GM12872 (cell line): Measurements from ENCODE around the gene DGUOK.

Source experiments
- TF ChIP-seq, protein P1 (sequence below): IDR thresholded peaks from 3 replicates; pipeline ENCODE4 v1.5.1; 2011; ENCODE audit warnings: low read depth, mild to moderate bottlenecking, low read length, moderate library complexity; ENCODE audit not compliant: insufficient read depth

DGUOK gene

GRCh38 chr2:73981081-73982001, 54.7 kb downstream of the DGUOK start:
- TF ChIP-seq, protein P1, sequence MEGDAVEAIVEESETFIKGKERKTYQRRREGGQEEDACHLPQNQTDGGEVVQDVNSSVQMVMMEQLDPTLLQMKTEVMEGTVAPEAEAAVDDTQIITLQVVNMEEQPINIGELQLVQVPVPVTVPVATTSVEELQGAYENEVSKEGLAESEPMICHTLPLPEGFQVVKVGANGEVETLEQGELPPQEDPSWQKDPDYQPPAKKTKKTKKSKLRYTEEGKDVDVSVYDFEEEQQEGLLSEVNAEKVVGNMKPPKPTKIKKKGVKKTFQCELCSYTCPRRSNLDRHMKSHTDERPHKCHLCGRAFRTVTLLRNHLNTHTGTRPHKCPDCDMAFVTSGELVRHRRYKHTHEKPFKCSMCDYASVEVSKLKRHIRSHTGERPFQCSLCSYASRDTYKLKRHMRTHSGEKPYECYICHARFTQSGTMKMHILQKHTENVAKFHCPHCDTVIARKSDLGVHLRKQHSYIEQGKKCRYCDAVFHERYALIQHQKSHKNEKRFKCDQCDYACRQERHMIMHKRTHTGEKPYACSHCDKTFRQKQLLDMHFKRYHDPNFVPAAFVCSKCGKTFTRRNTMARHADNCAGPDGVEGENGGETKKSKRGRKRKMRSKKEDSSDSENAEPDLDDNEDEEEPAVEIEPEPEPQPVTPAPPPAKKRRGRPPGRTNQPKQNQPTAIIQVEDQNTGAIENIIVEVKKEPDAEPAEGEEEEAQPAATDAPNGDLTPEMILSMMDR, result 0 out of 3 replicates have a peak, but pooled peaks have one; percentile 14

DNA sequence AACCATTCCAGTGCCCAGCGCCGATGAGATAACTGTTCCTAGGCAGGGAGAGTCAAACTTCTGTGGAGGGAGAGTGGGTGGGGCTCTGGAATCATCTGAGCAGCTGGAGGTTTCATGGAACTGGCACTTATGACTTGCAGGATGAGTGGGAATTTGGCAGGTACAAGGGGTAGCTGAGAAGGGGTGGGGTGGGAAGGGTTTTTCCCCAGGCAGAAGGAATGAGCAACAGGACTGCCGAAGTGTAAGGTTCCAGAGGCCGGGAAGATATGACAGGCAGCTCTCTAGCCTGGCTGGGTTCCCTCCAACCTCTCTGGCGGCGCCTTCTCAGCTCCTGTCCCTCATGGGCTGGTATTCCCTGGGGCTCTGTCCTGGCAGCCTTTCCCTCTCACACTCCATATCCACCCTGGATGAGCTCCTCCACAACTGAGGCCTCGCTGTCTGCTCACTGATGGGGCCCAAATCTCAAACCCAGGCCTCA, 55.5 kb downstream of the DGUOK start:
- TF ChIP-seq, protein P1, result no peak

DNA sequence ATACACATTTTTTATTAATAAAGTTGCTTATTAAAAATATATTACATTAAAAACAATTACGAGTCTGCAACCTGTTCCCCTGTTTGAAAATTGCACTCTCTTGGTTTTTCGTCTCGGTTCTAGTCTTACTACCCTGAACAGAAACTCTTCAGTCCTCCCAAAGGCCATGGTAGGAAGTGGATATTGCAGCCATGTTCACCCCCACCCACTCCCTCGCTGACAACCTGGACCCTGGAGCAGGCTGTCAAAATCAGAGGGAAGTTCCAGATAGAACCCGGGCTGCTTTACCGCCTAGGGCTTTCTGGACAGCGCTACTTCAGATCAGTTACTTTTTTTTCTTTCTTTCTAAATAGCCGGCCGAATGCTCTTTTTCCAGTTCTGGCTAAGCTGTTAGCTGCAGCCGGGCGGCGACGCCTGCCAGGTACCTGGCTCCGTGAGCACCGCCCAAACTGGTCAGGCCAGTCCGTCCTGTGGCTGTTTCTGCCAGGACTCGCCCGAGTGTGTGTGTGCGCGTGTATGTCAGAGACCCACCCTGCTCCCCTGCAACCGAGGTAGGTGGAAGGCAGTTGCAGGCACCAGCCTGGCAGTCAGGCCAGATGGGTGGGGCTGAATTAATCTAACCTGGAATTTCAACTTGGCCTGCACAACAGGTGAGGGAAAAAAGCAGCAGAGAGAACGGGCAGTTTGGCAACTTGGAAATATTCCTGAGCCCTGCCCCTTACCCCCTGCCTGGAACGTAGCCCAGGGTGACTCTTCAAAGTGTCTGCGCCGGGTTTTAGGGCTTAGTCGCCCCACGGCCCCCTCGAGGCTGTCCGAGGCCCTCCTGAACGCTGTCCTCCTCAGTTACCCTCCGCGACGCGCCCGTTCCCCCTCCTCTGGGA, 56.9 kb downstream of the DGUOK start:
- TF ChIP-seq, protein P1, result peak; percentile 6; the same call in 1 of the 3 replicates

GRCh38 chr2:73984203-73984921, 57.7 kb downstream of the DGUOK start, which contains the start of gene TET3:
TSS of gene TET3 (plus strand) at chr2:73984910. CDS start at chr2:73986404, 1,494 bp downstream.
- TF ChIP-seq, protein P1, result no peak

DNA sequence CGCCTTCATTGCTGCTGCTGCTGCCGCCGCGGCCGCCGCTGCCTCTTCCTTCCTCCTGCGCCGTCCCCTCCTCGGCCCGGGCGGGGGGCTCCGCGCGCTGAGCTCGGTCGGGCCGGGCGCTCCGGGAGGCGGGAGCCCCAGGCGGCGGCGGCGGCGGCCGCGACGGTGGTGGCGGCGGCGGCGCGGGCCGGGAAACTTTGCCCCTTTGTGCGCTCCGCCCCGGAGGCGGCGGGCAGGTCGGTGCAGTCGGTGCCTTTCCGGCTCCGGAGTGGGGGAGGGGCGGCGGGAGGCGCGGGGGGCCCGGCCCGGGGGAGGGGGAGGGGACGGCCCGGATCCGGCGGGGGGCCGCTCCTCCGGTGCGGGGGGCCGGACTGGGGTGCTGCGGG, 58.2 kb downstream of the DGUOK start:
- TF ChIP-seq, protein P1, result no peak

DNA sequence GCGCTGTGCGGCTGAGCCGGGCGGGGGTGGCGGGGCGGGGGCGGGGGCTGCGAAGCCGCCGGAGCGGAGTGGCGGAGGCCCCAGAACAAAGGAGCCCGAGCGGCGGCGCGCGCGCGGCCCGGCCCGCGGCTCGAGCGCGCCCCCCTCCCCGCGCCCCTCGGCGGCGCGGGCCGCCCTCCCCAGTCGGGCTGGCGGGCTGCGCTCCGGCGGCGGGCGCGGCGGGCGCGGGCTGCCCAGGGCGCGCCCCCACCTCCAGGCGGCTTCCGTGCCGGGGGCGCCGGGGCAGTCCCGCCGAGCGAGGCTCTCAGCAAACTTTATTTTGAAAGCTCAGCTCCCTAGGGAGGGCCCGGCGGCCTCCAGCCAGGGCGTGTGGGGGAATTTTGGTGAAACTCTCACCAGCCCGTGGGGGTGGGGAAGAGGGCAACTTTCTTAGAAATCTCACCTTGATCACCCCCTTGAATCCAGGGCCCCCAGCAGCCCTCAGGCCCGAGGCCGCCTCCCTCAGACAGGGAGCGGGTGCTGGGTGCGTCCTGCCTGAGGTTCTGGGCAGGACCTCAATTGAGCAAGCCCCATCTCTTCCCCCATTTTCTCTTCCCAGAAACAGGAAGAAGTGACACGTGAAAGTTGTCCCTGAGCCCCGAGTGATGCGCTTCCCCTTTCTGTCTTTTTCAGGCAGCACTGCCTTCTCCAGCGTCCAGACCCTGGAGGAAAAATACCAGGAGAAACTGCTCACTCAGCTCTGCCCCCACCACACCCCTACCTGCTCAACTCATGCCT, 58.8 kb downstream of the DGUOK start:
- TF ChIP-seq, protein P1, result no peak
